ENCODE measurements around the gene LY86. TPM values are rescaled to one million over a fixed set of nuclear protein-coding genes. Genes with fewer than 3 reads are reported as not detected.
"Not testable (repeated sequence)": the region's sequence is repeated elsewhere in the genome, so short reads cannot be mapped to it uniquely, and the experiment has no call there.

LY86 gene
- total and polyA plus RNA-seq, 9 donors = 1.3 to 13.8 (median 2.3) TPM

- no peak for DNase-seq
- Histone ChIP-seq H3K27ac (no peak overlapping the region), H3K9me3 (no peaks in the 10 kb centered on the region), H3K4me1 (ENCODE audit: insufficient read depth) (no peaks in the 10 kb centered on the region), H3K4me3 (no peak overlapping the region), H3K27me3 (no peaks in the 10 kb centered on the region), H3K36me3 (no peaks in the 10 kb centered on the region)
- 82 to 89% (median 83%) methylated on average over 2 of the region's 2 CpGs for WGBS, 3 donors
- intact Hi-C loops (cut with DNase I) = no loop called here
- TF ChIP-seq POLR2A (IDR thresholded peaks at IDR 0.05) (no peak), EP300 (IDR thresholded peaks at IDR 0.05) (no peak)
Measured at GRCh38 chr6:6609450-6609849, 20.9 kb downstream of the LY86 start.

GRCh38 chr6:6610031-6610591 lies 21.6 kb downstream of the LY86 start:
- H3K9me3 ChIP-seq = no peaks in the 10 kb centered on the region
- intact Hi-C loops (cut with DNase I) = no loop called here
- no peak overlapping the region for H3K27ac ChIP-seq
- TF ChIP-seq EP300 (IDR thresholded peaks at IDR 0.05) (no peak), CTCF (IDR thresholded peaks at IDR 0.05) (no peak), POLR2A (IDR thresholded peaks at IDR 0.05) (no peak)
- 84 to 95% (median 94%) methylated on average over 10 of the region's 10 CpGs for WGBS, 3 donors
- DNase-seq = no peak
- H3K27me3 ChIP-seq = no peaks in the 10 kb centered on the region
- no peaks in the 10 kb centered on the region for H3K4me1 ChIP-seq (ENCODE audit: insufficient read depth)
- no peak overlapping the region for H3K4me3 ChIP-seq
- no peaks in the 10 kb centered on the region for H3K36me3 ChIP-seq

DNA sequence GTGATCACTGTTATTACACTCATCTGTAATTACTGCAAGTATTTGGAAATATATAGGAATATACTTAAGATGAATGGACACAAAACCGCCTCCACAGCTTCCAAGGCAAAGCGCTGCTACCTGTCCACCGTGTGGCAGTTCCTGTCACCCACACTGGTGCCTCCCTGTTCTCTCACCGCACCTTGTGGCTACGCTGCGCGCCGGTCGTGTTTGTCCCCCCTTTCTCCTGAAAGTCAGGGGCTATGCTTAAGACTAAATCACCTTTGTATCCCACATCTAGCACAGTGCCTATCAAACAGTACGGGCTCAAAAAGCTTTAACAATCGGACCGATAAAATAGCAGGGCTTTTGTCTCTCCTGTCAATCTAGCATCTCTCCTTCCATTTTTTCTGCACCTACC lies 23.0 kb downstream of the LY86 start:
- no peaks in the 10 kb centered on the region for H3K36me3 ChIP-seq
- intact Hi-C loops (cut with DNase I) = no loop called here
- no peaks in the 10 kb centered on the region for H3K4me1 ChIP-seq (ENCODE audit: insufficient read depth)
- H3K27ac ChIP-seq = no peak overlapping the region
- 86 to 96% (median 89%) methylated on average over 12 of the region's 12 CpGs for WGBS, 3 donors
- TF ChIP-seq CTCF (IDR thresholded peaks at IDR 0.05) (no peak), EP300 (IDR thresholded peaks at IDR 0.05) (no peak), POLR2A (IDR thresholded peaks at IDR 0.05) (no peak)
- H3K9me3 ChIP-seq = no peaks in the 10 kb centered on the region
- no peak for DNase-seq
- H3K4me3 ChIP-seq = no peak overlapping the region
- H3K27me3 ChIP-seq = no peaks in the 10 kb centered on the region

- WGBS, 3 donors = 92 to 94% (median 93%) methylated on average over 7 of the region's 7 CpGs
- Histone ChIP-seq H3K4me3 (no peak overlapping the region), H3K27ac (no peak overlapping the region), H3K36me3 (no peaks in the 10 kb centered on the region), H3K27me3 (no peaks in the 10 kb centered on the region), H3K4me1 (ENCODE audit: insufficient read depth) (no peaks in the 10 kb centered on the region), H3K9me3 (no peaks in the 10 kb centered on the region)
- DNase-seq = no peak
- intact Hi-C loops (cut with DNase I) = no loop called here
- TF ChIP-seq CTCF (IDR thresholded peaks at IDR 0.05) (no peak), POLR2A (IDR thresholded peaks at IDR 0.05) (no peak), EP300 (IDR thresholded peaks at IDR 0.05) (no peak)
Measured at GRCh38 chr6:6612308-6612707, 23.8 kb downstream of the LY86 start.

GRCh38 chr6:6613103-6613718 lies 24.7 kb downstream of the LY86 start:
- DNase-seq; H3K4me1 ChIP-seq (ENCODE audit: insufficient read depth); H3K36me3 ChIP-seq; H3K27me3 ChIP-seq; intact Hi-C loops (cut with DNase I); H3K4me3 ChIP-seq; H3K9me3 ChIP-seq; H3K27ac ChIP-seq: not testable (repeated sequence)
- 90 to 98% (median 94%) methylated on average over 43 of the region's 43 CpGs for WGBS, 3 donors
